ENCODE measurements around the gene ZNF620.
"Not testable (repeated sequence)": the region's sequence is repeated elsewhere in the genome, so short reads cannot be mapped to it uniquely, and the experiment has no call there.

ZNF620 gene

GRCh38 chr3:40546816-40547215, 41.0 kb downstream of the ZNF620 start:
- ChIA-PET CTCF (no interaction called here), POLR2A (interaction anchor here (1.6 kb wide), 1 partner anchor 22 kb away, joined by 3 read pairs; the partner anchor contains the start of gene ZNF621)
- TF ChIP-seq ARNT (IDR thresholded peaks at IDR 0.05) (no peak), FOXM1 (IDR thresholded peaks at IDR 0.05; ENCODE audit: borderline replicate concordance) (no peak), L3MBTL2 (conservative IDR thresholded peaks at IDR 0.05) (no peak), NFRKB (IDR thresholded peaks at IDR 0.05) (no peak), LEF1 (IDR thresholded peaks at IDR 0.05; ENCODE audit: borderline replicate concordance) (no peak), SUZ12 (IDR thresholded peaks at IDR 0.05) (no peak), CTBP1 (IDR thresholded peaks at IDR 0.05; ENCODE audit: borderline replicate concordance) (no peak), TARDBP (IDR thresholded peaks at IDR 0.05) (no peak), PKNOX1 (IDR thresholded peaks at IDR 0.05) (no peak), SP1 (IDR thresholded peaks at IDR 0.05) (no peak), HDGF (IDR thresholded peaks at IDR 0.05; ENCODE audit: borderline replicate concordance) (no peak), ZNF384 (IDR thresholded peaks at IDR 0.05) (no peak), FOXA1 (IDR thresholded peaks at IDR 0.05) (no peak), BHLHE40 (IDR thresholded peaks at IDR 0.05; ENCODE audit: borderline replicate concordance) (no peak), FOXK2 (IDR thresholded peaks at IDR 0.05) (no peak), ELF4 (IDR thresholded peaks at IDR 0.05) (no peak)
- DNase-seq (ENCODE audit: extremely low spot score) = no peak

GRCh38 chr3:40550167-40550566, 44.3 kb downstream of the ZNF620 start:
- TF ChIP-seq SUZ12 (IDR thresholded peaks at IDR 0.05) (no peak), L3MBTL2 (conservative IDR thresholded peaks at IDR 0.05) (no peak), SP1 (IDR thresholded peaks at IDR 0.05) (no peak), NFRKB (IDR thresholded peaks at IDR 0.05) (no peak), LEF1 (IDR thresholded peaks at IDR 0.05; ENCODE audit: borderline replicate concordance) (no peak), ARNT (IDR thresholded peaks at IDR 0.05) (no peak), ZNF384 (IDR thresholded peaks at IDR 0.05) (no peak), HDGF (IDR thresholded peaks at IDR 0.05; ENCODE audit: borderline replicate concordance) (no peak), FOXA1 (IDR thresholded peaks at IDR 0.05) (no peak), BHLHE40 (IDR thresholded peaks at IDR 0.05; ENCODE audit: borderline replicate concordance) (no peak), PKNOX1 (IDR thresholded peaks at IDR 0.05) (no peak), TARDBP (IDR thresholded peaks at IDR 0.05) (no peak), ELF4 (IDR thresholded peaks at IDR 0.05) (no peak), FOXM1 (IDR thresholded peaks at IDR 0.05; ENCODE audit: borderline replicate concordance) (no peak), CTBP1 (IDR thresholded peaks at IDR 0.05; ENCODE audit: borderline replicate concordance) (no peak), FOXK2 (IDR thresholded peaks at IDR 0.05) (no peak)
- ChIA-PET CTCF (no interaction called here), POLR2A (no interaction called here)
- DNase-seq (ENCODE audit: extremely low spot score) = no peak

- CTCF ChIA-PET = no interaction called here
- TF ChIP-seq SUZ12 (IDR thresholded peaks at IDR 0.05) (no peak), ARNT (IDR thresholded peaks at IDR 0.05) (no peak), FOXA1 (IDR thresholded peaks at IDR 0.05) (no peak), ELF4 (IDR thresholded peaks at IDR 0.05) (no peak), L3MBTL2 (conservative IDR thresholded peaks at IDR 0.05) (no peak), SP1 (IDR thresholded peaks at IDR 0.05) (no peak), PKNOX1 (IDR thresholded peaks at IDR 0.05) (no peak), FOXM1 (IDR thresholded peaks at IDR 0.05; ENCODE audit: borderline replicate concordance) (no peak), HDGF (IDR thresholded peaks at IDR 0.05; ENCODE audit: borderline replicate concordance) (no peak), NFRKB (IDR thresholded peaks at IDR 0.05) (no peak), ZNF384 (IDR thresholded peaks at IDR 0.05) (no peak), BHLHE40 (IDR thresholded peaks at IDR 0.05; ENCODE audit: borderline replicate concordance) (no peak), TARDBP (IDR thresholded peaks at IDR 0.05) (no peak), CTBP1 (IDR thresholded peaks at IDR 0.05; ENCODE audit: borderline replicate concordance) (no peak), FOXK2 (IDR thresholded peaks at IDR 0.05) (no peak), LEF1 (IDR thresholded peaks at IDR 0.05; ENCODE audit: borderline replicate concordance) (no peak)
Measured at GRCh38 chr3:40557575-40558161, 51.8 kb downstream of the ZNF620 start.

GRCh38 chr3:40562482-40562881, 56.6 kb downstream of the ZNF620 start:
- CTCF ChIA-PET, POLR2A ChIA-PET: not testable (repeated sequence)

More at GRCh38 chr3:40557575-40558161, 51.8 kb downstream of the ZNF620 start:
- DNase-seq (ENCODE audit: extremely low spot score) = no peak
- POLR2A ChIA-PET = no interaction called here

GRCh38 chr3:40565629-40566028, 59.8 kb downstream of the ZNF620 start:
- CTCF ChIA-PET, POLR2A ChIA-PET: not testable (repeated sequence)

More at GRCh38 chr3:40562482-40562881, 56.6 kb downstream of the ZNF620 start:
- not testable (repeated sequence) for DNase-seq (ENCODE audit: extremely low spot score)

GRCh38 chr3:40566694-40567093, 60.9 kb downstream of the ZNF620 start:
- CTCF ChIA-PET = no interaction called here
- TF ChIP-seq CTBP1 (IDR thresholded peaks at IDR 0.05; ENCODE audit: borderline replicate concordance) = no peak
- TF ChIP-seq LEF1 (IDR thresholded peaks at IDR 0.05; ENCODE audit: borderline replicate concordance) = no peak
- no peak for TF ChIP-seq FOXK2 (IDR thresholded peaks at IDR 0.05)
- TF ChIP-seq FOXM1 (IDR thresholded peaks at IDR 0.05; ENCODE audit: borderline replicate concordance) = no peak
- TF ChIP-seq HDGF (IDR thresholded peaks at IDR 0.05; ENCODE audit: borderline replicate concordance) = no peak
- no peak for TF ChIP-seq ELF4 (IDR thresholded peaks at IDR 0.05)
- POLR2A ChIA-PET = no interaction called here
- no peak for DNase-seq (ENCODE audit: extremely low spot score)

More at GRCh38 chr3:40565629-40566028, 59.8 kb downstream of the ZNF620 start:
- not testable (repeated sequence) for DNase-seq (ENCODE audit: extremely low spot score)
